Heart right ventricle (tissue), 16 donors: Measurements from ENCODE around the gene MRPS6. TPM values are rescaled to one million over a fixed set of nuclear protein-coding genes. Genes with fewer than 3 reads are reported as not detected.

Source experiments
- ATAC-seq, 8 donors: fragments of 200-7000 bp; cut with Tn5 transposase; one replicate each; pipeline ENCODE4 v1.9.1; 2020; ENCODE audit warnings: mild to moderate bottlenecking in 8 of 8, moderate library complexity in 8 of 8, moderate number of reproducible peaks in 1 of 8
- DNase-seq, 2 donors: peaks; one replicate each; pipeline ENCODE4 v3.0.0-alpha.2; 2020
- H3K27ac ChIP-seq, 10 donors: fragments of 200-600 bp; sonication (generic) in 2 of 10; one replicate each; pipeline versions ENCODE4 v1.5.0 to v1.8.0; 2020 to 2022; ENCODE audit warnings: mild to moderate bottlenecking in 3 of 10
- H3K27me3 ChIP-seq, 7 donors: fragments of 200-600 bp; one replicate each; pipeline ENCODE4 v1.8.0; 2021 to 2022; ENCODE audit warnings: mild to moderate bottlenecking in 2 of 7
- H3K36me3 ChIP-seq, 9 donors: fragments of 200-600 bp; sonication (generic) in 1 of 9; one replicate each; pipeline versions ENCODE4 v1.5.0 to v1.8.0; 2020 to 2022; ENCODE audit warnings: mild to moderate bottlenecking in 2 of 9
- H3K4me1 ChIP-seq, 9 donors: fragments of 200-600 bp; sonication (generic) in 1 of 9; one replicate each; pipeline versions ENCODE4 v1.5.0 to v1.8.0; 2020 to 2022; ENCODE audit warnings: mild to moderate bottlenecking in 4 of 9
- H3K4me3 ChIP-seq, 10 donors: fragments of 200-600 bp; sonication (generic) in 2 of 10; one replicate each; pipeline versions ENCODE4 v1.5.0 to v1.8.0; 2020 to 2022; ENCODE audit warnings: mild to moderate bottlenecking in 7 of 10, moderate library complexity in 2 of 10
- H3K9me3 ChIP-seq, 11 donors: fragments of 200-600 bp in 10 of 11; sonication (generic) in 2 of 11; one replicate each; pipeline versions ENCODE4 v1.5.0 to v1.8.0; 2013 to 2022; ENCODE audit warnings: mild to moderate bottlenecking in 2 of 11, control low read depth in 1 of 11, moderate library complexity in 1 of 11
- CTCF ChIP-seq, 9 donors: fragments of 200-600 bp; sonication (generic) in 2 of 9; IDR thresholded peaks; one replicate each; pipeline versions ENCODE4 v1.5.0 to v1.8.0; 2021 to 2022; ENCODE audit warnings: antibody characterized with exemption in 9 of 9, mild to moderate bottlenecking in 5 of 9, moderate library complexity in 1 of 9
- WGBS, 2 donors: extraction: QIAGEN DNeasy Blood & Tissue Kit; methylation state at CpG; one replicate each; pipeline ENCODE4 v1.1.7; 2013; ENCODE audit warnings: inconsistent platforms in 1 of 2; 5-methylcytosine and 5-hydroxymethylcytosine counted together
- intact Hi-C, 10 donors: fragments of 100-400 bp; cut with DNase I; formaldehyde crosslinking; loops; one replicate each; pipeline versions ENCODE4 v1.11.1 to v1.14.2; 2022
- polyA plus RNA-seq, 2 donors: library from polyadenylated mRNA; stranded (reverse); fragments of 200-250 nt; gene quantifications; one replicate each; pipeline ENCODE4 v1.2.3, GENCODE V29; 2013
- total RNA-seq, 10 donors: library from RNA; stranded (reverse); fragmentation: NEBNext Ultra II Directional in 3 of 10; extraction: Animal tissue kit (Norgen Biotek cat#: 25700) in 3 of 10; gene quantifications; one replicate each; pipeline versions ENCODE4 v1.2.1 to v1.2.4, GENCODE V29; 2021 to 2023
- donor health status: Arrhythmogenic right ventricular cardiomyopathy.
- donor health status: ischemic (EF 13 %, LVEDD 7.1; RV severe dilation, severe dysfunction).
- donor health status: healthy with polysubstance abuse.
- donor health status: DM: no; HTN: yes; CAD: no.
- donor health status: DM: no; HTN: no; CAD: no.
- donor health status: ischemic (EF 25% LVEDD 6.9; RV normal size, moderate dysfunction).
- donor health status: ischemic (EF 25% LVEDD 5.7; RV mildly dilated, moderate dysfunction).
- donor health status: healthy.
- donor health status: DM: yes; HTN: yes; CAD: no.
- donor health status: Ischemic cardiomyopathy.
- donor health status: ischemic (EF 35%, LVEDD 5.7; RV mildly dilated, moderate dysfunction).
- donor health status: nonischemic (EF 11% LVEDD 7.7; RV severe dilation, severe dysfunction).
- donor health status: DM: yes; HTN: yes; CAD: no.
- donor health status: PGD.
- donor health status: ischemic (EF 29% LVEDD 5.4; RV normal size, mild dysfunction).
- donor health status: nonischemic (EF 23%, LVEDD 6.1; RV moderate dilation, normal function).

The MRPS6 gene
- total and polyA plus RNA-seq, 12 donors = 32.0 to 68.1 (median 39.8) TPM

- 70 to 76% methylated on average over 9 of the region's 9 CpGs for WGBS, 2 donors
- no peak for DNase-seq
- H3K4me1 ChIP-seq = peaks cover 0 to 71% (median 50%) of the 10 kb centered on the region in 9 donors
- no peak for ATAC-seq
- H3K9me3 ChIP-seq = no peaks in the 10 kb centered on the region
- intact Hi-C loops = loop anchor here in 9 of 10 donors (2.0 to 10.0 kb wide), 8 partner anchors 51 to 539 kb away; partner anchors contain the start of gene RCAN1 (in 1 of the 9)
- no peaks in the 10 kb centered on the region for H3K27me3 ChIP-seq
- TF ChIP-seq CTCF (IDR thresholded peaks at IDR 0.05) = no peak
- H3K27ac ChIP-seq = no peak overlapping the region
- peak overlapping the region in 6 of 10 donors; percentile 3 to 84 (median 68) for H3K4me3 ChIP-seq
- no peaks in the 10 kb centered on the region for H3K36me3 ChIP-seq
Measured at GRCh38 chr21:34075760-34076660, 2.6 kb downstream of the MRPS6 start.

- H3K4me1 ChIP-seq = peaks cover 0 to 80% (median 53%) of the 10 kb centered on the region in 9 donors
- WGBS, 2 donors = 98 to 100% methylated on average over 1 of the region's 1 CpG
- peaks cover 0 to 3% (median 0%) of the 10 kb centered on the region in 9 donors for H3K36me3 ChIP-seq
- H3K27ac ChIP-seq = no peak overlapping the region
- no peaks in the 10 kb centered on the region for H3K27me3 ChIP-seq
- intact Hi-C loops = loop anchor here in 9 of 10 donors (5.0 to 10.0 kb wide), 7 partner anchors 50 to 538 kb away; partner anchors contain the start of gene RCAN1 (in 1 of the 9)
- no peaks in the 10 kb centered on the region for H3K9me3 ChIP-seq
- DNase-seq = no peak
- no peak for ATAC-seq
- H3K4me3 ChIP-seq = no peak overlapping the region
- TF ChIP-seq CTCF (IDR thresholded peaks at IDR 0.05) = no peak
Measured at GRCh38 chr21:34076835-34077234, 3.5 kb downstream of the MRPS6 start.

- no peak overlapping the region for H3K27ac ChIP-seq
- H3K4me1 ChIP-seq = peaks cover 0 to 85% (median 53%) of the 10 kb centered on the region in 9 donors
- intact Hi-C loops = loop anchor here in 9 of 10 donors (5.0 to 10.0 kb wide), 7 partner anchors 49 to 537 kb away; partner anchors contain the start of gene RCAN1 (in 1 of the 9)
- no peak overlapping the region for H3K4me3 ChIP-seq
- peaks cover 0 to 4% (median 0%) of the 10 kb centered on the region in 9 donors for H3K36me3 ChIP-seq
- DNase-seq (no peak), ATAC-seq (no peak)
- no peaks in the 10 kb centered on the region for H3K9me3 ChIP-seq
- TF ChIP-seq CTCF (IDR thresholded peaks at IDR 0.05) = no peak
- WGBS, 2 donors = 63 to 67% methylated on average over 1 of the region's 1 CpG
- H3K27me3 ChIP-seq = no peaks in the 10 kb centered on the region
Measured at GRCh38 chr21:34077888-34078287, 4.5 kb downstream of the MRPS6 start.

- Histone ChIP-seq H3K27ac (peak overlapping the region in 4 of 10 donors; percentile 15 to 50 (median 29)), H3K36me3 (peaks cover 0 to 7% (median 0%) of the 10 kb centered on the region in 9 donors), H3K4me3 (no peak overlapping the region), H3K4me1 (peaks cover 0 to 91% (median 52%) of the 10 kb centered on the region in 9 donors), H3K27me3 (no peaks in the 10 kb centered on the region), H3K9me3 (no peaks in the 10 kb centered on the region)
- TF ChIP-seq CTCF (IDR thresholded peaks at IDR 0.05) = no peak
- WGBS, 2 donors = 35 to 53% methylated on average over 2 of the region's 2 CpGs
- peak in 2 of 8 donors; percentile 48 to 62 for ATAC-seq
- no peak for DNase-seq
- intact Hi-C loops = loop anchor here in 9 of 10 donors (5.0 to 10.0 kb wide), 7 partner anchors 48 to 536 kb away; partner anchors contain the start of gene RCAN1 (in 1 of the 9)
Measured at GRCh38 chr21:34078915-34079314, 5.5 kb downstream of the MRPS6 start.
